ENCODE results near the gene CBR4. TPM values are rescaled to one million over a fixed set of nuclear protein-coding genes. Genes with fewer than 3 reads are reported as not detected.

The CBR4 gene
- total RNA-seq, 1 experiment from 2014 or later = 33.6 TPM

GRCh38 chr4:169051761-169052593 lies 41.9 kb upstream of the CBR4 start:
- Histone ChIP-seq H3K23ac (ENCODE audit: insufficient read length, low read depth, low read length) (no peak overlapping the region), H3K4ac (ENCODE audit: low read depth, low read length) (no peak overlapping the region), H2BK5ac (ENCODE audit: insufficient read length, low read length) (no peak overlapping the region), H3K18ac (ENCODE audit: insufficient read length, low read depth, low read length) (no peak overlapping the region), H3K56ac (ENCODE audit: insufficient read length, low read depth, low read length) (no peak overlapping the region), H3K14ac (ENCODE audit: insufficient read depth, low read length) (no peak overlapping the region), H2BK12ac (ENCODE audit: insufficient read length, low read depth, low read length) (no peak overlapping the region), H3K79me1 (ENCODE audit: insufficient read depth, low read depth, low read length, poor library complexity, severe bottlenecking) (no peaks in the 10 kb centered on the region), H3K27ac (ENCODE audit: insufficient read length, low read depth, low read length) (no peak overlapping the region), H4K8ac (replicated peaks; ENCODE audit: insufficient read length, low read depth, low read length) (no peak overlapping the region), H3T11ph (ENCODE audit: low read length) (no peak overlapping the region), H2AFZ (ENCODE audit: low read length) (no peak overlapping the region), H3K4me1 (ENCODE audit: insufficient read depth, low read length) (no peaks in the 10 kb centered on the region), H3K27me3 (ENCODE audit: insufficient read depth, low read length) (no peaks in the 10 kb centered on the region), H4K91ac (ENCODE audit: insufficient read length, low read depth, low read length) (no peak overlapping the region), H3K79me2 (ENCODE audit: insufficient read depth, low read length) (no peaks in the 10 kb centered on the region), H4K20me1 (ENCODE audit: control insufficient read depth, insufficient read depth, insufficient read length) (no peaks in the 10 kb centered on the region), H2BK20ac (ENCODE audit: low read depth, low read length, poor library complexity, severe bottlenecking) (no peak overlapping the region), H2BK15ac (ENCODE audit: low read depth, low read length) (no peak overlapping the region), H2AK5ac (ENCODE audit: insufficient read length, low read length) (no peak overlapping the region), H2BK120ac (ENCODE audit: low read depth, low read length, poor library complexity, severe bottlenecking) (no peak overlapping the region), H3K9me3 (ENCODE audit: control insufficient read depth, low read depth, low read length) (no peaks in the 10 kb centered on the region), H4K5ac (ENCODE audit: insufficient read length, low read depth, low read length) (no peak overlapping the region), H3K23me2 (ENCODE audit: insufficient read length, low read depth, low read length, poor library complexity, severe bottlenecking) (no peaks in the 10 kb centered on the region), H3K4me2 (ENCODE audit: insufficient read depth, insufficient read length, low read length) (no peak overlapping the region), H3K9ac (ENCODE audit: extremely low read depth, insufficient read length, low read length) (no peak overlapping the region)
- H3K4me3 Mint-ChIP-seq = no peak overlapping the region
- no peaks in the 10 kb centered on the region for H3K9me3 Mint-ChIP-seq
- H3K27ac Mint-ChIP-seq = no peak overlapping the region
- H3K36me3 Mint-ChIP-seq (ENCODE audit: insufficient read depth in 1 of 3, low read depth in 3 of 3) = no peaks in the 10 kb centered on the region
- no peak for DNase-seq
- H3K27me3 Mint-ChIP-seq (ENCODE audit: low read depth) = 0 out of 2 replicates have a peak, but pooled peaks cover 2% of the 10 kb centered on the region
- TF ChIP-seq CTCF (conservative IDR thresholded peaks at IDR 0.05) = no peak
- peaks cover 9% of the 10 kb centered on the region in 2 experiments for H3K4me1 Mint-ChIP-seq
- no CpG with 5 or more reads among the region's 10 CpGs for WGBS (ENCODE audit: extremely low coverage, insufficient read length, low lambda C conversion rate)
